H1 (cell line): ENCODE results near the gene KLHL28.

Source experiments
- EZH2 ChIP-seq: fragments of 200-600 bp; sonication (generic); IDR thresholded peaks from 2 replicates; pipeline ENCODE4 v1.7.1; 2012; ENCODE audit warnings: low read depth, mild to moderate bottlenecking, moderate library complexity, low read length, inconsistent platforms; ENCODE audit not compliant: severe bottlenecking
- JUND ChIP-seq: IDR thresholded peaks from 2 replicates; pipeline ENCODE4 v1.6.1; 2011; ENCODE audit warnings: mild to moderate bottlenecking, improper control_type of control experiment, low read length
- RBBP5 ChIP-seq: IDR thresholded peaks from 2 replicates; pipeline ENCODE4 v1.7.1; 2012; ENCODE audit warnings: low read depth, mild to moderate bottlenecking, inconsistent platforms, low read length, moderate library complexity, borderline replicate concordance
- SUZ12 ChIP-seq: fragments of 200-600 bp; sonication (generic); IDR thresholded peaks from 2 replicates; pipeline ENCODE4 v1.6.1; 2012; ENCODE audit warnings: mild to moderate bottlenecking, inconsistent platforms, low read length, moderate library complexity, mixed read lengths
- YY1 ChIP-seq: IDR thresholded peaks from 2 replicates; pipeline ENCODE4 v1.6.1; 2011; ENCODE audit warnings: low read depth, mild to moderate bottlenecking, low read length
- ZNF274 ChIP-seq: IDR thresholded peaks from 2 replicates; pipeline ENCODE4 v1.7.0; 2012; ENCODE audit warnings: low read length, borderline replicate concordance; ENCODE audit errors: extremely low read depth
- TF ChIP-seq, protein P1 (sequence below), 3 experiments: IDR thresholded peaks; 1 replicate in 2 of 3; 2 replicates in 1 of 3; pipeline versions ENCODE4 v1.5.1 to v1.6.1; 2011; ENCODE audit warnings: low read length in 3 of 3, mild to moderate bottlenecking in 3 of 3, inconsistent platforms in 2 of 3, low read depth in 1 of 3, moderate library complexity in 1 of 3; ENCODE audit not compliant: insufficient read depth in 1 of 3; ENCODE audit errors: control extremely low read depth in 1 of 3

DNA sequence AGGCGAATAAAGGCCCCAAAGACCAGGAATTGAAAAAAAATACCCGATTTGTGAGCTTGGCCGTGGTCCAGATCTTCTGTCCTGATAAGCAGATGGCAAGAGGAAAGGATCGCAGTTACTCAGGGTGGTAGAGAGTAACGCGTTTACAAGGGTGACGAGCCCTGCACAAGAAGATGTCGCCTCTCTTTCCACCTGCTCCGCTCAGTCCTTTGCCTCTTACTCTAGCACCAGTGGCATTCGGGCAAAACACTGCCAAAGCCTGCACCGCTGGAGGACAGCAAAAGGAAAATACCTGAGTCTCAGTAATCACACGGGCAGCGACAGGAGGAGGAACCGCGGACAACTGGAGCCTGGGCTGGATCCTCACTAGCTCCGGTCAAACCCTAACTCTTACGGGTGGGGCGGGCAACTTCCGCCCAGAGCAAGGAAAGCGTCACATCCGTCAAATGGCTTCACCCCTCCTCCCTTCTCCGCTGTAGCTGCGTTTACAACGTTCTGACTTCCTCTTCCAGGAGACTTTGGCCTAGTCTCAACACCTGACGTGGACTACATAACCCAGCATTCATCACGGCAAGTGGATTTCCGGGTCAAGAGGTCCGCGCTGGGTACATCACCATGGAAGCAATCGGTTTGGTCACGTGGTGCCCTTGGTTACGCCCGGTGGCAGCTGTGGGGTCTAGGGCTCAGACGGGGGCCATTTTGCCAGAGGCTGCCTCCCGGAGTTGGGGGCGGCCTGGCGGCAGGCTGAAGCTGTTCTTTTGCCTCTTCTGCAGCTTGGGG, at the start of gene KLHL28, which contains the start of gene TOGARAM1:
- TF ChIP-seq, protein P1, sequence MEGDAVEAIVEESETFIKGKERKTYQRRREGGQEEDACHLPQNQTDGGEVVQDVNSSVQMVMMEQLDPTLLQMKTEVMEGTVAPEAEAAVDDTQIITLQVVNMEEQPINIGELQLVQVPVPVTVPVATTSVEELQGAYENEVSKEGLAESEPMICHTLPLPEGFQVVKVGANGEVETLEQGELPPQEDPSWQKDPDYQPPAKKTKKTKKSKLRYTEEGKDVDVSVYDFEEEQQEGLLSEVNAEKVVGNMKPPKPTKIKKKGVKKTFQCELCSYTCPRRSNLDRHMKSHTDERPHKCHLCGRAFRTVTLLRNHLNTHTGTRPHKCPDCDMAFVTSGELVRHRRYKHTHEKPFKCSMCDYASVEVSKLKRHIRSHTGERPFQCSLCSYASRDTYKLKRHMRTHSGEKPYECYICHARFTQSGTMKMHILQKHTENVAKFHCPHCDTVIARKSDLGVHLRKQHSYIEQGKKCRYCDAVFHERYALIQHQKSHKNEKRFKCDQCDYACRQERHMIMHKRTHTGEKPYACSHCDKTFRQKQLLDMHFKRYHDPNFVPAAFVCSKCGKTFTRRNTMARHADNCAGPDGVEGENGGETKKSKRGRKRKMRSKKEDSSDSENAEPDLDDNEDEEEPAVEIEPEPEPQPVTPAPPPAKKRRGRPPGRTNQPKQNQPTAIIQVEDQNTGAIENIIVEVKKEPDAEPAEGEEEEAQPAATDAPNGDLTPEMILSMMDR (IDR thresholded peaks at IDR 0.05; ENCODE audit: control extremely low read depth in 1 of 3, insufficient read depth in 1 of 3, low read depth in 1 of 3, low read length in 3 of 3) = no peak
- no peak for TF ChIP-seq EZH2
- TF ChIP-seq SUZ12 = no peak
- no peak for TF ChIP-seq ZNF274
- TF ChIP-seq RBBP5 = no peak; the same call in 1 of the 2 replicates
- TF ChIP-seq YY1 = peak; percentile 94
- 0 out of 2 replicates have a peak, but pooled peaks have one; percentile 33 for TF ChIP-seq JUND
